Activated T-helper 1 cell treated with anti-CD3 and anti-CD28 coated beads, Interleukin-2, amount 50 U/mL, for 16 hours (primary cell): Measurements from ENCODE around the gene C7orf25.
"Not testable (repeated sequence)": the region's sequence is repeated elsewhere in the genome, so short reads cannot be mapped to it uniquely, and the experiment has no call there.

Experiments used
- DNase-seq, 2 donors: peaks; one replicate each; pipeline ENCODE4 v3.0.0-alpha.2; 2020; ENCODE audit warnings: low read depth in 1 of 2, low spot score in 1 of 2

The C7orf25 gene

GRCh38 chr7:42929449-42929848 is 17.6 kb upstream of the C7orf25 start:
- DNase-seq, result no peak

GRCh38 chr7:42928754-42929153 is 16.9 kb upstream of the C7orf25 start:
- DNase-seq, result no peak

- DNase-seq, result no peak
Measured at GRCh38 chr7:42926204-42926603, 14.3 kb upstream of the C7orf25 start.

- DNase-seq, result no peak
Measured at GRCh38 chr7:42925630-42926029, 13.8 kb upstream of the C7orf25 start.

GRCh38 chr7:42924223-42924838 is 12.5 kb upstream of the C7orf25 start:
- DNase-seq, result no peak

- no peak for DNase-seq
Measured at GRCh38 chr7:42922017-42922753, 10.3 kb upstream of the C7orf25 start.

GRCh38 chr7:42915356-42915755 is 3.5 kb upstream of the C7orf25 start:
- no peak for DNase-seq

GRCh38 chr7:42914421-42915045 is 2.7 kb upstream of the C7orf25 start:
- no peak for DNase-seq

GRCh38 chr7:42914009-42914408 is 2.1 kb upstream of the C7orf25 start:
- DNase-seq, result no peak

GRCh38 chr7:42913591-42913990 is 1.7 kb upstream of the C7orf25 start:
- DNase-seq, result no peak

- DNase-seq, result no peak
Measured at GRCh38 chr7:42910306-42910705, 1.6 kb downstream of the C7orf25 start.

GRCh38 chr7:42907316-42907715 is 4.6 kb downstream of the C7orf25 start:
- DNase-seq, result no peak

GRCh38 chr7:42906181-42906580 is 5.7 kb downstream of the C7orf25 start:
- no peak for DNase-seq

GRCh38 chr7:42902331-42902730 is 9.5 kb downstream of the C7orf25 start:
- no peak for DNase-seq

GRCh38 chr7:42900842-42901241 is 11.0 kb downstream of the C7orf25 start:
- DNase-seq, result no peak

- DNase-seq, result no peak
Measured at GRCh38 chr7:42893346-42894240, 18.3 kb downstream of the C7orf25 start.

GRCh38 chr7:42886893-42887505 is 24.9 kb downstream of the C7orf25 start:
- DNase-seq, result no peak

GRCh38 chr7:42886129-42886528 is 25.7 kb downstream of the C7orf25 start:
- DNase-seq, result no peak

- DNase-seq, result not testable (repeated sequence)
Measured at GRCh38 chr7:42885183-42885582, 26.7 kb downstream of the C7orf25 start.

GRCh38 chr7:42883950-42884349 is 27.9 kb downstream of the C7orf25 start:
- DNase-seq, result no peak

- DNase-seq, result no peak
Measured at GRCh38 chr7:42880392-42880791, 31.5 kb downstream of the C7orf25 start.
